GM19240 (cell line): ENCODE results near the gene NEUROD2.

Experiments
- DNase-seq: peaks from one replicate; pipeline ENCODE4 v3.0.0; 2011; ENCODE audit warnings: low spot score; ENCODE audit not compliant: insufficient read length

Gene NEUROD2

DNA sequence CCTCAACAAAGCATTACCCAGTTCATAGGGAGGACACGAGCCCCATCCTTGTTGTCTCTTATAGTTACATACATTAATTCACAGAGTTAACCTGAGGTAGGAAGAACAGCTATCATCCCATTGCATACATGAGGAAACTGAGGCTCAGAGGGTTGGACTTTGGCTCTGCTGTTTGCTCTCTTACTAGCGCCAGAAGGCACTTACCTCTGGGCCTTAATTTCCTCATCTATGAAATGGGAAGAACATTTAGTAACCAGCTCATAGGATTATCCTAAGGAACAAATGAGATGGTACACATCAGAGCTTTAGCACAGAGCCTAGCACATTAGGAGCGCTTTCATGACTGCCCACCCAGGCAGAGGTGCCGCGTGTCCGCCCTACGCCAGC is 27.6 kb downstream of the NEUROD2 start:
- DNase-seq, result no peak

GRCh38 chr17:39579318-39580081 is 28.2 kb downstream of the NEUROD2 start:
- no peak for DNase-seq

DNA sequence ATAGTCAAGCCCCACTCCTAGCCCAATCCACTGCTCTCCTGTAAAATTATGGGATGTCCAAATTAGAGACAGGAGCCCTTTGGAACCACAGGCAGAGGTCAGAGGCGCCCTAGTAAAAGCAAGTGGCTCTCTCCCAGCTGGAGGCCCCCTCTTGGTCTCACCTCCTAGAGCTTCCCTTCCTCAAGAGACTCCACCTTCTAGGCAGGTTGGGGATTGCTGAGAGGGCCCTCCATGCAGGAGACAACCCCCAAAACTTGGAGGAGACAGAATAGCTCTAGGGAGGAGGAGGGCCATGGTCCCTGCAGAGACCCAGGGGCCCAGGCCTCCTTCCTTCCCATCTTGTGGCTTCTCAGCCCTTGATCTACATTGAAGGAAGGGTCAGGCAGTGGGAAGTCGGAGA is 29.4 kb downstream of the NEUROD2 start:
- no peak for DNase-seq

GRCh38 chr17:39576187-39576586 is 31.5 kb downstream of the NEUROD2 start:
- no peak for DNase-seq

GRCh38 chr17:39573447-39574298 is 34.0 kb downstream of the NEUROD2 start:
- peak; percentile 39 for DNase-seq

DNA sequence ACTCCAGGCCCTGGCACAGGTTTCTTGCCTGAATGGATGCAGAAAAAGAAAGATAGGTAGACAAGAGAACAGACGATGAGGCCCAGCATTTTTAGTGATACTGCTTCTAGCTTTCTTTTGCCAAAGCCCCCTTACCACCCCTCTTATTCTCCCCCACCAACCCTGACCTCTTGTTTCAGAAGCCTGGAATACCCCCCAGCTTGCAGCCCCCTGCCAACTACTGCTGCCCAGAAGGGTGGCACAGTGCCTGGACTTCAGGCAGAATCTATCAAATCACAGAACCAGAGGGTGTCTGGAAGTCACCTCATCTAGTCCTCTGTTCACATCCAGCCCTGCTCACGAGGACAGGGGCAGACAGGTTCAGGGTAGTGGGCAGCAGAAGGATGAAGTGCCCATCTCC is 35.6 kb downstream of the NEUROD2 start:
- no peak for DNase-seq

- no peak for DNase-seq
Measured at GRCh38 chr17:39569126-39569525, 38.6 kb downstream of the NEUROD2 start.

DNA sequence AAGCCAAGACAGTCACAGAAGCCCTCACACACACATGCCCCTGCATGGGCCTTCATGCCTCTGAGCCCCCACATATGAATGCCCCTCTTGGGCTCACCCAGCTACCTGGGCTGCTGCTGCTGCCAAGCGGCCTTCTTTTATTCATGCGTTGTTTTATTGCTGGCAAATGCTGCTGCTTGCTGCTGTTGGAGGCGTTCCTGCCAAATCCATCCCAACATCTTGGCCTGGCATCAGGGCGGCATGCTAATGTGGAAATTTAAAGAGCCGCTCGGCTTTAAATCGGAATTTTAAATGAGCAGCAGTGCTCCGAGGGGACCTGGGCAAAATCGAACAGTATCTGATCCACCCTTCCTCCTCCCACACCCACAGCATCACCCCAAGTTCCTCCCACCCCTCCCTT is 39.0 kb downstream of the NEUROD2 start:
- DNase-seq, result no peak

DNA sequence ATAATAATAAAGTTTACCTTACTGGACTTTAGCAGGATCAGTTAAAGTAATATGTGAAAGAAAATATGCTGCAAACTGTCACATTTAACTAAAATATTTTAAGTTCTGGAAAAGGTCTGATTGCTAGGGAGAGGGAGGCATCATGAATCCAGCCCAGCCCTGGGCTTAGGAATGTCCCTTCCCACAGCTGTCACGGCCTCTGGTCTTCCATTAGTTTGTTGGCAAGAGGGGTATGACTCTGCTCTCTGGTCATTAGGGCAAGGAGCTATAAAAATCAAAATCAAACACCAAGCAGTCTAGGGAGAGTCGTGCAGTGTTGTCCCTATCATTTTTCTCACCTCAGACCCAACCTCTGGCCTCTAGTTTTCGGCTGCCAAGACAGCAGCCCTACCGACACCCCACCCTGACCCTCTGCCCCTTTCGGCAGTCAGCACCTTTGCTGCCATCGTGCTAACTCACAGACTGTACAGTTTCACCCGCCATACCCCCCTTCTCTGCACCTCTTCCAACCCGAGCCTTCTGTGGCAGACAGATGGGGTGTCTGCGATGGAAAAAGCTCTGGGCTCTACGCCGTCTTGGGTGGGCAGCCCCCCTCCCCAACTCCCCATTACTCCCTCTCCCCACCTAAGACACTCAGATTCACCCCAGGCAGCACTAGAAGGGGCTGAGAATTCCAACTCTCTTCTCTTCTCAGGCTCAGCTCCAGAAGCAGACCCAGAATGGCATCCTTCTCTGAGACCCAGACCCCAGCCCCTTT is 41.4 kb downstream of the NEUROD2 start:
- no peak for DNase-seq

- DNase-seq, result no peak
Measured at GRCh38 chr17:39564211-39564848, 43.4 kb downstream of the NEUROD2 start.

DNA sequence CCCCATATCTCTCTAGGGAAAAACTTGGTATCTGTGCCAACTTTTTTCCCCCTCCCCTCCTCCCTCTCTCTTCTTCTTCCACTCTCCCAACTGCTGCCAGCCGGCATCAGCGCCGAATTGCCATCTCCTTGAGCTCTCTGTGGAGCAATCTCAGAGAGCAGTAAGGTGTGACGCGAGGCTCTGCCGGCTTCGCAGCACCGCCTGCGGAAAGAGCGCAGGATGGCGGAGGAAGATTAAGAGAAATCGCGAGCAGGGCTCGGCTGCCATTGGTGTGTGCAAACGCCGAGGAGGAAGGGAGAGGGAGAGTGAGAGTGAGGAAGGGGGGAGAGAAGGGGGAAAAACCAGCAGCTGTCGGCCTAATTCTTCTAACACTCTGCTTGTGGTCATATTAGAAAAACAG is 44.2 kb downstream of the NEUROD2 start:
- no peak for DNase-seq

GRCh38 chr17:39562976-39563375 is 44.7 kb downstream of the NEUROD2 start:
- no peak for DNase-seq

GRCh38 chr17:39562395-39562794 is 45.3 kb downstream of the NEUROD2 start:
- DNase-seq, result no peak

GRCh38 chr17:39556423-39556822 is 51.3 kb downstream of the NEUROD2 start:
- no peak for DNase-seq

DNA sequence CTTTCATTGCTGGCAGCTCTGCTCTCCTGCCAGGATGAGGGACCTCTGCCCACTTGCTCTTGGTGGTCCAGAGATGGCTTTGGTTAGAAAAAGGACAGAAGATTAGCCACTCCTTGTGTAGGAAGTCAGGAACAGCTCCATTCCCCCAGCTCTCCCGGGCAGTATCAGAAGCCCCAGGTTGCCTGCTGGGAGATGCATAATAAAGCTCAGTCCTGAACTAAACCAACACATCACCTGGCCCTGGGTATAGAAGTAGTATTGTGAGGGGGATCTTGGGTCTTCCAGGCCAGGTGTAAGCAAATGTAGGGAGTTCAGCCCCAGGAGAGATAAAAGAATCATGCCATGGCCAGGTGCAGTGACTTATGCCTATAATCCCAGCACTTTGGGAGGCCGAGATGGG is 52.4 kb downstream of the NEUROD2 start:
- DNase-seq, result no peak
